RKO (cell line): ENCODE measurements around the gene ST3GAL3.

Source experiments
- DNase-seq: peaks from one replicate; pipeline ENCODE4 v3.0.0-alpha.2; 2016; ENCODE audit warnings: low spot score

The ST3GAL3 gene

GRCh38 chr1:43942411-43942810 lies 235.1 kb downstream of the ST3GAL3 start:
- DNase-seq, result no peak

GRCh38 chr1:43944860-43945259 lies 237.5 kb downstream of the ST3GAL3 start:
- no peak for DNase-seq

GRCh38 chr1:43945674-43946235 lies 238.4 kb downstream of the ST3GAL3 start:
- DNase-seq, result no peak

GRCh38 chr1:43946236-43947060 lies 239.1 kb downstream of the ST3GAL3 start, which contains the start of gene IPO13:
Gene IPO13, plus strand, starts transcription at chr1:43946950. Its CDS starts 651 bp downstream, at chr1:43947601.
- DNase-seq, result peak; percentile 96

- no peak for DNase-seq
Measured at GRCh38 chr1:43947061-43947873, 239.9 kb downstream of the ST3GAL3 start.

- no peak for DNase-seq
Measured at GRCh38 chr1:43947874-43948437, 240.6 kb downstream of the ST3GAL3 start.

- no peak for DNase-seq
Measured at GRCh38 chr1:43949678-43950077, 242.3 kb downstream of the ST3GAL3 start.

GRCh38 chr1:43951021-43951985 lies 244.0 kb downstream of the ST3GAL3 start:
- DNase-seq, result no peak

- DNase-seq, result no peak
Measured at GRCh38 chr1:43952731-43953346, 245.5 kb downstream of the ST3GAL3 start.

GRCh38 chr1:43953361-43953760 lies 246.0 kb downstream of the ST3GAL3 start:
- no peak for DNase-seq

GRCh38 chr1:43954036-43954435 lies 246.7 kb downstream of the ST3GAL3 start:
- no peak for DNase-seq

GRCh38 chr1:43956234-43956633 lies 248.9 kb downstream of the ST3GAL3 start:
- DNase-seq, result no peak

- no peak for DNase-seq
Measured at GRCh38 chr1:43957407-43958040, 250.2 kb downstream of the ST3GAL3 start.

- no peak for DNase-seq
Measured at GRCh38 chr1:43958351-43959255, 251.3 kb downstream of the ST3GAL3 start.

GRCh38 chr1:43960798-43961197 lies 253.5 kb downstream of the ST3GAL3 start:
- no peak for DNase-seq

- no peak for DNase-seq
Measured at GRCh38 chr1:43961692-43962091, 254.4 kb downstream of the ST3GAL3 start.

- DNase-seq, result no peak
Measured at GRCh38 chr1:43962324-43962723, 255.0 kb downstream of the ST3GAL3 start.

GRCh38 chr1:43963006-43963405 lies 255.7 kb downstream of the ST3GAL3 start:
- DNase-seq, result no peak

- DNase-seq, result no peak
Measured at GRCh38 chr1:43963890-43964289, 256.6 kb downstream of the ST3GAL3 start.
